ENCODE data around the gene CFAP410. TPM values are rescaled to one million over a fixed set of nuclear protein-coding genes. Genes with fewer than 3 reads are reported as not detected.
A peak's percentile ranks its signal among the peaks of the same experiment; 100 is the strongest.

Gene CFAP410
- total and polyA plus RNA-seq, 2 of the 8 experiments (the other 6 are each of a cell fraction or from before 2014, with no cell fraction given): 10.6 to 12.0 TPM

- no peak overlapping the region for H2AFZ ChIP-seq (ENCODE audit: low read length)
- H3K4me3 ChIP-seq (ENCODE audit: extremely low read depth in 1 of 4, insufficient read depth in 2 of 4, low read depth in 3 of 4, low read length in 4 of 4): no peak overlapping the region
- H3K4me1 ChIP-seq (replicated peaks in 1 of 4; ENCODE audit: control insufficient read depth in 3 of 4, insufficient read depth in 4 of 4, low read length in 3 of 4): no peaks in the 10 kb centered on the region
- H2BK120ac ChIP-seq (replicated peaks; ENCODE audit: low read depth, low read length): no peak overlapping the region
- H2BK20ac ChIP-seq (ENCODE audit: low read length): no peak overlapping the region
- no peak overlapping the region for H4K91ac ChIP-seq (replicated peaks; ENCODE audit: insufficient read length, low read length)
- 92% methylated on average over 31 of the region's 37 CpGs; no CpG with 5 or more reads in 1 of the 2 experiments for WGBS, 2 experiments (ENCODE audit: extremely low coverage in 1 of 2, insufficient coverage in 1 of 2, insufficient read length in 1 of 2, insufficient replicate concordance in 2 of 2, low coverage in 1 of 2, low lambda C conversion rate in 2 of 2, missing lambda C conversion rate in 1 of 2)
- POLR2A ChIA-PET (ENCODE audit: partially characterized antibody): interaction anchor here (1.5 to 1.7 kb wide), 2 partner anchors 9 to 14 kb away, joined by 4 to 8 read pairs; no protein-coding TSS in a partner anchor
- H2BK12ac ChIP-seq (ENCODE audit: low read depth, low read length): no peak overlapping the region
- no peak overlapping the region for H3K56ac ChIP-seq (replicated peaks; ENCODE audit: insufficient read length, low read depth, low read length)
- H2AK5ac ChIP-seq (ENCODE audit: low read depth, low read length): no peak overlapping the region
- CTCF ChIA-PET (ENCODE audit: partially characterized antibody): no interaction called here
- H3K23me2 ChIP-seq (ENCODE audit: low read depth, low read length): no peaks in the 10 kb centered on the region
- H3K4me2 ChIP-seq (ENCODE audit: insufficient read depth in 1 of 2, low read depth in 2 of 2, low read length in 2 of 2): no peak overlapping the region
- 0 out of 2 replicates have a peak overlapping the region, but pooled peaks have one; percentile 14 for H4K8ac ChIP-seq (ENCODE audit: extremely low read depth, insufficient read depth, low read length)
- DNase-seq (ENCODE audit: low read depth in 1 of 2, low spot score in 2 of 2) (no peak), FAIRE-seq (no peak)
- no peaks in the 10 kb centered on the region for H3K79me2 ChIP-seq (ENCODE audit: control insufficient read depth in 1 of 2, insufficient read depth in 2 of 2, low read length in 2 of 2)
- no peak overlapping the region for H3K14ac ChIP-seq (ENCODE audit: insufficient read length)
- H3K36me3 ChIP-seq (ENCODE audit: control insufficient read depth in 2 of 4, insufficient read depth in 4 of 4, low read length in 3 of 4): peaks cover 0 to 38% (median 1%) of the 10 kb centered on the region in 4 experiments; a peak in 2 of 8 replicates
- no peak overlapping the region for H2BK15ac ChIP-seq (ENCODE audit: low read length)
- no peaks in the 10 kb centered on the region for H3K9me3 ChIP-seq (ENCODE audit: insufficient read depth in 2 of 2, low read depth in 1 of 2, low read length in 1 of 2)
- H2BK5ac ChIP-seq (ENCODE audit: low read depth, low read length): no peak overlapping the region
- no peak overlapping the region for H3K23ac ChIP-seq (ENCODE audit: insufficient read length)
- H4K5ac ChIP-seq (ENCODE audit: insufficient read length, low read depth, low read length): no peak overlapping the region
- H3K18ac ChIP-seq (ENCODE audit: extremely low read depth, low read length): no peak overlapping the region
- no peak overlapping the region for H3K4ac ChIP-seq (replicated peaks; ENCODE audit: insufficient read length, low read depth, low read length)
- no peaks in the 10 kb centered on the region for H3K79me1 ChIP-seq (ENCODE audit: low read depth, low read length)
- H3K27me3 ChIP-seq (replicated peaks in 1 of 4; ENCODE audit: control insufficient read depth in 3 of 4, extremely low read depth in 1 of 4, insufficient read depth in 3 of 4, low read length in 3 of 4): no peaks in the 10 kb centered on the region
- no peak overlapping the region for H3K9ac ChIP-seq (replicated peaks in 1 of 4; ENCODE audit: extremely low read depth in 1 of 4, low read depth in 3 of 4, low read length in 3 of 4)
- H4K20me1 ChIP-seq (replicated peaks in 1 of 2; ENCODE audit: control insufficient read depth in 1 of 2, insufficient read depth in 2 of 2, low read length in 2 of 2): peaks cover 0 to 2% of the 10 kb centered on the region in 2 experiments
- H3K27ac ChIP-seq (ENCODE audit: low read depth, low read length): no peak overlapping the region
- no peak for TF ChIP-seq NANOG (IDR thresholded peaks at IDR 0.05; ENCODE audit: insufficient read depth, low read depth, low read length, poor library complexity, severe bottlenecking)
Measured at GRCh38 chr21:44324106-44324853, 14.9 kb downstream of the CFAP410 start.

Data from H1 (cell line).